ENCODE measurements around the gene TDRD7.
A peak's percentile ranks its signal among the peaks of the same experiment; 100 is the strongest.

The TDRD7 gene

DNA sequence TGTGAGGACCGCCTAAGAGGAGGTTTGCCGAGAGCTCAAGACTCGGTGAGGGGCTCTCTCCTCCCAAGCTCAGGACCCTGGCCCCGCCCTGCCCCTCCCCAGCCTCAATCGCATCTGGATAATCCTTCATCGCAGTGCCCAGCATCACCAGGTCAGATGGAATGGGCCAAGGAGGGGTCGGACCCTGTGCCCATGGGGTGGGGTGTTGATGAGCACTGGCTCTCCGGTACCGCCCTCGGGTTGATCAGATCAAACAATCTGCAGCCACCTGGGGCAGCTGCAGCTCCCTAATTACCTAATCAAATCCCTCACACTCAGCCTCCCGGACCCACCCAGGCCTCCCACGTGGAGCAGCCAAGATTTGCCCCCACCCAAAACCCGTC, 24.4 kb upstream of the TDRD7 start:
- DNase-seq = no peak

DNA sequence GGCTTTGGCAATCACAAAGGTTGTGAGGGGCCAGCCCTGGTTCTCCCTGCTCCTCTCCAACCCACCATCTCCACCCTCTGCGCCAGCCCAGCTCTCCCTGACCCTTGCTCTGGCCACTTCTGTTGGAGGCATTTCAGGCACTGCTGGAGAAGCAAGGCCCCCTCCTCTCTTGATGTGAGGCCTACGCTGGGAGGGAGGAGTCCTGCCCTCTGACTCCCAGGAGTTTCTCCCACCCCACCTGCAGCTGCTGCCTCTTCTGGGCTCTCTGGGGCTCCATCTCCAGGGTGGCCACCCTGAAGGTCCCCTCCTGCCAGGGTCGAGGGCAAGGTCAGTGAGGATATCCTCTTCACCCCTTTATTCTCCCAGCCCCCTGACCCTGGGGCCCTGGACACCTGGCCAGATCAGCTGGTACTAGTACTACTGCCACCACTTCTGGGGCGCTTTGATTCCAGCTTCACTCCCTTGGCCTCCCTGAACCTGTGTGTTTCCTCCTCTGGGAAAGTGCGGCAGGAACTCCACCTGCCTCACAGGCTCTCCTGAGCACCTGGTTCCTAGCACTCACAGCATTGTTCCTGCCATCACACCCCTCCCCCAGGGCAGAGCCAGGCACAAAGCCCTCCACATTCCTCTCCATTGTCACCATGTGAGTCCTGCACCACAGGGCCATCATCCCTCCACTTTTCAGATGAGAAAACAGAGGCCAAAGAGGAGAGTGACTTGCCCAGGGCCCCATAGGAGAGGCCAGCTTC, 23.8 kb upstream of the TDRD7 start:
- no peak for DNase-seq

DNA sequence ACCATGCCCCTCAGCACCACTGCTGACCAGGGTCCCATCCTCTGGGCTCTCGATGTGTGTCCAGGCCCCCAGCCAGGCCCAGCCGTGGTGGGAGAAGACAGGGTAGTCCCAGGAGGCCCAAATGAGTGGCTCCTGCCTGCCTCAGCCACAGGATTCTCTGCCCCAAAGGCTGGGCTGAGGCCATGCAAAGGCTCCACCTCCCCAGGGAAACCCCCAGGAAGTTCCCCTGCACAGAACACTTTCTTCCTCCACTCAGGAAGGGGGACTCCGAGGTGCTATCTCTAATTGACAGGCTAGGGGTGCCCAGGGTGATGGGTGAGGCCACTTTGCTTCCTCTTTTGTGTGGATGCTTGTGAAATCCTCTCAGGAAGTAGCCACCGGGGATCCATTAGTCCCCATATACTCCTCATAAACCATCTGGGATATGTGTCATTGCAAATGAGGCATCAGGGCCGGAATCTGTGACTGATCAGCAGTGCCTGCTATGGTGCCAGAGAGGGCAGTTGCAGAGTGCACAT, 23.1 kb upstream of the TDRD7 start:
- no peak for DNase-seq

DNA sequence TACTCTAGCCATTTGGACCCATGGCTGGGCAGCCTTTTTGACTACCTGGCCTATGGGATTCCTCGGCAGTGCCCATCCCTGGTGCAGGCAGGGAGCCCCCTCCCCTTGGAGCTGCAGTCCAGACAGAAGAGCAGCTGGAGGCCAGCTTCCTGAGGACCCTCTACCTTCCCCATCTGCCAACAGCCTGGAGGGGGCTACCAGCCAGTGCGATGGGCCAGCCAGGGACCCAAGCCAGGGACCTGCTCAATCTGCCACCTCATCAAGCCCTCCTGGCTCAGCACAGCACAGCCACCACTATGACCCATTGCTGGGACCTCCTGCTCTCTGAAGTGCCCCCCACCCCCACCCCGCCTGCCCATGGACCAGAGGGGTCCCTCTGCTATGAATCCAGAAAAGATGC, 22.6 kb upstream of the TDRD7 start:
- no peak for DNase-seq

- no peak for DNase-seq
Measured at GRCh38 chr9:97390791-97391406, 21.0 kb upstream of the TDRD7 start.

DNA sequence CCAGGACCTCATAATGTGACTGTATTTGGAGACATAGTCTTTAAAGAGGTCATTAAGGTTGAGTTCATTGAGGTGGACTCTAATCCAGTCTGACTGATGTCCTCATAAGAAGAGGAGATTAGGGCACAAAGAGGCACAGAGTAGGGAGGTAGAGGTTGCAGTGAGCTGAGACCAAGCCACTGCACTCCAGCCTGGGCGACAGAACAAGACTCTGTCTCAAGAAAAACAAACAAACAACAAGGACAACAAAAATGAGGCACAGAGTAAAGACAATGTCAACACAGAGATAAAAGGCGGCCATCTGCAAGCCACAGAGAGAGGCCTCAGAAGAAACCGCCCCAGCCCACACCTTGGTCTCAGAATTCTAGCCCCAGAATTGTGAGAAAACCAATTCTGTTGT, 17.0 kb upstream of the TDRD7 start:
- no peak for DNase-seq

- DNase-seq = no peak
Measured at GRCh38 chr9:97395745-97396144, 16.2 kb upstream of the TDRD7 start.

- no peak for DNase-seq
Measured at GRCh38 chr9:97396256-97396655, 15.6 kb upstream of the TDRD7 start.

DNA sequence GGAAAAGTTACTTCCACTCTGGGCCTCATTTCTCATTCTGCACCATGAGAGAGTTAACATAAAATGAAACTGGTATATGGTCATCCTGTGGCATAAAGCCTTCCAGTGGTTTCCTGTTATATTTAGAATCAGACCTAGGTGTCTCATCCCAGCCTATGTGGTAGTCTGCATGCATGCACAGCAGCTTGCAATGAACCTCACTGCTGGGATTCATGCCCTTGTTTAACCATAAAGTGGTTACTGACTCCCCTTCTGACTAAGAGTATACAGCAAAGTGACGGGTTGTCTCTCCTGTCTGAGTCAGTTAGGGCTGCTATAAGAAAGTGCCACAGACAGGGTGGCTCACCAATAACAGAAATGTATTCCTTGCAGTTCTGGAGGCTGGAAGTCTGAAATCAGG, 14.7 kb upstream of the TDRD7 start:
- DNase-seq = no peak

GRCh38 chr9:97398999-97399758, 12.7 kb upstream of the TDRD7 start:
- peak; percentile 8 for DNase-seq

DNA sequence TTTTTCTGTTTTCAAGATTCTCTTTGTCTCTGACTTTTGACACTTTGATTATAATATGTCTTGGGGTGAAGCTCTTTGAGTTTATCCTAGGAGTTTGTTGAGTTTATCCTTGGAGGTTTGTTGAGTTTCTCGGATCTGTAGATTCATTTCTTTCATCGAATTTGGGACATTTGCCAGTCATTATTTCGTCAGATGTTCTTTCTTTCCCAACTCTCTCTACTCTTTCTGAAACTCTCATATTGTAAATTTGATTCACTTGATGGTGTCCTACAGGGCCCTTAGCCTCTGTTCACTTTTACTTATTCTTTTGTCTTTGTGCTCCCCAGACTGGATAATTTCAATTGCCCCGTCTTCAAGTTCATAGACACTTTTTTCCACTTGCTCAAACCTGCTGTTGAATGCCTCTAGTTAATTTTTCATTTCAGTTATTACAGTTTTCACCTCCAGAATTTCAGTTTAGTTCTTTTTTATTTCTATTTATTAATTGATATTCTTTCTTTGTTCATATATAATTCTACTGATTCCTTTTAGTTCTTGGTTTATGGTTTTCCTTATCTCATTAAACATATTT, 8.1 kb upstream of the TDRD7 start:
- DNase-seq = no peak

- DNase-seq = no peak
Measured at GRCh38 chr9:97405551-97405950, 6.3 kb upstream of the TDRD7 start.

GRCh38 chr9:97406620-97407177, 5.2 kb upstream of the TDRD7 start:
- no peak for DNase-seq

GRCh38 chr9:97408562-97408961, 3.3 kb upstream of the TDRD7 start:
- no peak for DNase-seq

- no peak for DNase-seq
Measured at GRCh38 chr9:97411440-97411788, 482 bp upstream of the TDRD7 start.

GRCh38 chr9:97412626-97413385, 910 bp downstream of the TDRD7 start:
- no peak for DNase-seq

- no peak for DNase-seq
Measured at GRCh38 chr9:97413462-97413861, 1.6 kb downstream of the TDRD7 start.

- no peak for DNase-seq
Measured at GRCh38 chr9:97415146-97415545, 3.2 kb downstream of the TDRD7 start.

DNA sequence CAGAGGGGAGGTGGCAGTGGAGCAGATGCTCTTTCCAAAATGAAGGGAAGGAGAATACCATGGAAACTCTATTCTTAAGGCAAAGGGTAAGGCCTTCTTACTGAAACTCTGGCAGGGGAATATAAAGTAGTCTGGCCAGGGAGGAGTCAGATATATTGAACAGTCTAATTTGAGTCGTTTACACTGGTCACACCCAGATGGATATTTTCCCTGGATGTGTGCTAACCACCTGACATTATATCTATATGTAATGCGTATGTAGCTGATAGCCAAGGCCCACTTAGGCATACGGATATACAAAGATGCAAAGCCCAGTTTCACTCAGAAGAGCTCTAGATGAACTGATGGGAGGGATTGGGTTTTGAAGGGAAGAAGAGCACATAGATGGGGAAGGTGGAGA, 7.0 kb downstream of the TDRD7 start:
- no peak for DNase-seq

DNA sequence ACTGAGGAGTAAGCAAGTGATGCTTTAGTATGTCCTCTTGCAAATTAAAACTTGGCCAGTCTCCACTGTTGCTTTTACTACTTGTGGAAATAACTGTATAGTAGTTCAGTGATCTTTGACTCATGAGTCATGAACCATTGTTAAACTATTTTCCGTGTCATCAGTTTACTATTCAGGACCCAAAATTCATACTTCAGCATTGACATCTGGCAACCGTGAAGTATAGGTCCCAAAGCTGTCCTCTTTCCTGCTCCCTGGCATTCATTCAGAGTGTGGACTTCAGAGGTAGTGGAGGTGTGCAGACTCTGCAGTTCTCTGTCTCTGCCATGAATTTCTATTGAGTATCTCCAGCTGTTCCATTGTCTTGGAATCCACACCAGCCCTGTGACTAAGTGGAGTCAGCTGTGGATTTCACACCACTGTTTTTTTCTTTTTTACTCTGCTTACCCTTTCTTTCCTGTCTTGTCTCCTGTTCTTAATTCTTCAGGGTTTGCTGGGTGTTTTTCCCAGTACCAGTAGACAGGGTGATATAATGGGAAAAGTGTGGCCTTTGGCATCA, 7.5 kb downstream of the TDRD7 start:
- no peak for DNase-seq

- no peak for DNase-seq
Measured at GRCh38 chr9:97425336-97425972, 13.6 kb downstream of the TDRD7 start.

GRCh38 chr9:97425973-97426336, 14.1 kb downstream of the TDRD7 start:
- DNase-seq = no peak
